SH-SY5Y (cell line): ENCODE results near the gene GREB1.

Experiments
- GATA2 ChIP-seq: IDR thresholded peaks from 2 replicates; pipeline ENCODE4 v1.6.1; 2011; ENCODE audit warnings: mild to moderate bottlenecking, low read depth, low read length
- GATA3 ChIP-seq: IDR thresholded peaks from 2 replicates; pipeline ENCODE4 v1.6.1; 2011; ENCODE audit warnings: low read depth, mild to moderate bottlenecking, low read length, moderate library complexity

DNA sequence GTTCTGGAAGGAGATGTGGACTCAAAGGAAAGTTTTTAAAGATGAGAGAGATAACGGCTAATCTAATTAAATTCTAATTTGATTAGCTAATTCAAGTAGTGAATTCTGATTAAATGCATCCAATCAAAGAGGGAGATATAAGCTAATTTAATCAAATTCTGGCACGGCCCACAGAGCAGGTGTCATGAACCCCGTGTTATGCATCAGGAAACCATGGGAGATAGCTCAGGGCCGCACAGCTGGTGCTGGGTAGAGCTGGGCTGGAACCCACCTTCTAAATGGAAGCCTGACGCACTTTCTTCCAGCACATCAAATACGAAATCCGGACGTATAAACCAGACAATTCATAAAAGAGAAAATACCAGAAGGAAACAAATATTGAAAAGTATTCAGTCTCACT, 57.2 kb downstream of the GREB1 start:
- no peak for TF ChIP-seq GATA2
- TF ChIP-seq GATA3: no peak
